Measurements from ENCODE around the gene GALNT13.

The GALNT13 gene

DNA sequence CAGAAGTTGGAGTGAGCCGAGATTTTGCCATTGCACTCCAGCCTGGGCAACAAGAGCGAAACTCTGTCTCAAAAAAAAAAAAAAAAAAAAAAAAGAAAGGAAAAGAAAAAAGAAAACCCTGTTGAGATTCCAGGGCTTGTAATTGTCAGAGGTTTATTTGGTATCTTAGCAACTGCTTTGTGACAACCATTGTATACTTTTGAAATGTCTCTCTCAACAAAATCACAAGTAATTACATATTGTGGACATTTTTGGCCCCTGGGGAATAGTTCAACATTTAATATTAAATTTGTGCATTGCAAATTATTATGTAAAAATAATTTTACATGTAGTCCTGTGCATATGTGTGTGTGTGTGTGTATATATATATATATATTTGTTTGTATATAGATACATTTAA lies 270.8 kb downstream of the GALNT13 start:
- H3K27ac ChIP-seq (ENCODE audit: low read depth, low read length) = no peak overlapping the region
- no peaks in the 10 kb centered on the region for H3K9me3 ChIP-seq (ENCODE audit: control insufficient read depth in 5 of 5, low read length in 5 of 5)
- H3K4me1 ChIP-seq (ENCODE audit: control insufficient read depth in 5 of 5, insufficient read depth in 5 of 5, low read length in 5 of 5) = no peaks in the 10 kb centered on the region
- no peaks in the 10 kb centered on the region for H3K27me3 ChIP-seq (ENCODE audit: control insufficient read depth in 5 of 5, insufficient read depth in 4 of 5, low read length in 5 of 5)
- no peak overlapping the region for H3K4me3 ChIP-seq (ENCODE audit: low read depth in 1 of 5, low read length in 5 of 5)
- no peaks in the 10 kb centered on the region for H3K36me3 ChIP-seq (ENCODE audit: control insufficient read depth in 5 of 5, insufficient read depth in 5 of 5, low read length in 5 of 5)
- H3K9ac ChIP-seq (ENCODE audit: low read length in 5 of 5) = no peak overlapping the region

- Histone ChIP-seq H3K4me3 (ENCODE audit: low read depth in 1 of 5, low read length in 5 of 5) (no peak overlapping the region), H3K36me3 (ENCODE audit: control insufficient read depth in 5 of 5, insufficient read depth in 5 of 5, low read length in 5 of 5) (no peaks in the 10 kb centered on the region), H3K4me1 (ENCODE audit: control insufficient read depth in 5 of 5, insufficient read depth in 5 of 5, low read length in 5 of 5) (no peaks in the 10 kb centered on the region), H3K27me3 (ENCODE audit: control insufficient read depth in 5 of 5, insufficient read depth in 4 of 5, low read length in 5 of 5) (no peaks in the 10 kb centered on the region), H3K27ac (ENCODE audit: low read depth, low read length) (no peak overlapping the region), H3K9me3 (ENCODE audit: control insufficient read depth in 5 of 5, low read length in 5 of 5) (no peaks in the 10 kb centered on the region), H3K9ac (ENCODE audit: low read length in 5 of 5) (no peak overlapping the region)
Observed at GRCh38 chr2:154143105-154143504, 271.4 kb downstream of the GALNT13 start.

- Histone ChIP-seq H3K27ac (ENCODE audit: low read depth, low read length) (no peak overlapping the region), H3K36me3 (ENCODE audit: control insufficient read depth in 5 of 5, insufficient read depth in 5 of 5, low read length in 5 of 5) (no peaks in the 10 kb centered on the region), H3K4me1 (ENCODE audit: control insufficient read depth in 5 of 5, insufficient read depth in 5 of 5, low read length in 5 of 5) (no peaks in the 10 kb centered on the region), H3K9me3 (ENCODE audit: control insufficient read depth in 5 of 5, low read length in 5 of 5) (no peaks in the 10 kb centered on the region), H3K4me3 (ENCODE audit: low read depth in 1 of 5, low read length in 5 of 5) (no peak overlapping the region), H3K27me3 (ENCODE audit: control insufficient read depth in 5 of 5, insufficient read depth in 4 of 5, low read length in 5 of 5) (no peaks in the 10 kb centered on the region), H3K9ac (ENCODE audit: low read length in 5 of 5) (no peak overlapping the region)
Observed at GRCh38 chr2:154158101-154158500, 286.4 kb downstream of the GALNT13 start.

GRCh38 chr2:154161286-154161685 lies 289.6 kb downstream of the GALNT13 start:
- H3K36me3 ChIP-seq (ENCODE audit: control insufficient read depth in 5 of 5, insufficient read depth in 5 of 5, low read length in 5 of 5) = no peaks in the 10 kb centered on the region
- no peaks in the 10 kb centered on the region for H3K9me3 ChIP-seq (ENCODE audit: control insufficient read depth in 5 of 5, low read length in 5 of 5)
- H3K4me1 ChIP-seq (ENCODE audit: control insufficient read depth in 5 of 5, insufficient read depth in 5 of 5, low read length in 5 of 5) = no peaks in the 10 kb centered on the region
- H3K27me3 ChIP-seq (ENCODE audit: control insufficient read depth in 5 of 5, insufficient read depth in 4 of 5, low read length in 5 of 5) = no peaks in the 10 kb centered on the region
- no peak overlapping the region for H3K4me3 ChIP-seq (ENCODE audit: low read depth in 1 of 5, low read length in 5 of 5)
- no peak overlapping the region for H3K27ac ChIP-seq (ENCODE audit: low read depth, low read length)
- no peak overlapping the region for H3K9ac ChIP-seq (ENCODE audit: low read length in 5 of 5)

DNA sequence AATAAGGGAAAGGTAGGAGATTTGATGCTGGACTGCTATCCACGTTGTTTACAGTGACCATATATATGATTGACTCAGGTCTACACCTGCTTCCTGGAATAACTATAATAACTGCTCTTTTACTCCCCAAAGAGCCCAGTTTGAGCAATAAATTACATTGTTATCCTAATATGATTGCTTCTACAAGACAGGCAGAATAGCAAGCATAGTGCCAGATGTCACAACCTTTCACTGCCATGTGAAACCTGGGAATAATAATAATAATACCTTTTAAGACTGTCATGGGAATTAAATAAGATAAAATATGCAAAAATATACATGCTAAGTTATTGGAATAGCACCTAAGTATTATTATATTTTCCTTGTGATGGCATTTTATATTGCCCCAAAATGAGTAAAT lies 298.7 kb downstream of the GALNT13 start:
- H3K4me3 ChIP-seq (ENCODE audit: low read depth in 1 of 5, low read length in 5 of 5) = no peak overlapping the region
- no peaks in the 10 kb centered on the region for H3K27me3 ChIP-seq (ENCODE audit: control insufficient read depth in 5 of 5, insufficient read depth in 4 of 5, low read length in 5 of 5)
- no peak overlapping the region for H3K27ac ChIP-seq (ENCODE audit: low read depth, low read length)
- peaks cover 0 to 3% (median 0%) of the 10 kb centered on the region in 5 donors for H3K9me3 ChIP-seq (ENCODE audit: control insufficient read depth in 5 of 5, low read length in 5 of 5)
- no peaks in the 10 kb centered on the region for H3K36me3 ChIP-seq (ENCODE audit: control insufficient read depth in 5 of 5, insufficient read depth in 5 of 5, low read length in 5 of 5)
- H3K9ac ChIP-seq (ENCODE audit: low read length in 5 of 5) = no peak overlapping the region
- H3K4me1 ChIP-seq (ENCODE audit: control insufficient read depth in 5 of 5, insufficient read depth in 5 of 5, low read length in 5 of 5) = no peaks in the 10 kb centered on the region

- Histone ChIP-seq H3K9me3 (ENCODE audit: control insufficient read depth in 5 of 5, low read length in 5 of 5) (no peaks in the 10 kb centered on the region), H3K27ac (ENCODE audit: low read depth, low read length) (no peak overlapping the region), H3K36me3 (ENCODE audit: control insufficient read depth in 5 of 5, insufficient read depth in 5 of 5, low read length in 5 of 5) (no peaks in the 10 kb centered on the region), H3K9ac (ENCODE audit: low read length in 5 of 5) (no peak overlapping the region), H3K27me3 (ENCODE audit: control insufficient read depth in 5 of 5, insufficient read depth in 4 of 5, low read length in 5 of 5) (no peaks in the 10 kb centered on the region), H3K4me1 (ENCODE audit: control insufficient read depth in 5 of 5, insufficient read depth in 5 of 5, low read length in 5 of 5) (no peaks in the 10 kb centered on the region), H3K4me3 (ENCODE audit: low read depth in 1 of 5, low read length in 5 of 5) (no peak overlapping the region)
Observed at GRCh38 chr2:154173164-154173563, 301.4 kb downstream of the GALNT13 start.

- H3K9me3 ChIP-seq (ENCODE audit: control insufficient read depth in 5 of 5, low read length in 5 of 5) = no peaks in the 10 kb centered on the region
- no peak overlapping the region for H3K9ac ChIP-seq (ENCODE audit: low read length in 5 of 5)
- H3K36me3 ChIP-seq (ENCODE audit: control insufficient read depth in 5 of 5, insufficient read depth in 5 of 5, low read length in 5 of 5) = no peaks in the 10 kb centered on the region
- no peaks in the 10 kb centered on the region for H3K27me3 ChIP-seq (ENCODE audit: control insufficient read depth in 5 of 5, insufficient read depth in 4 of 5, low read length in 5 of 5)
- no peaks in the 10 kb centered on the region for H3K4me1 ChIP-seq (ENCODE audit: control insufficient read depth in 5 of 5, insufficient read depth in 5 of 5, low read length in 5 of 5)
- H3K27ac ChIP-seq (ENCODE audit: low read depth, low read length) = no peak overlapping the region
- no peak overlapping the region for H3K4me3 ChIP-seq (ENCODE audit: low read depth in 1 of 5, low read length in 5 of 5)
Observed at GRCh38 chr2:154173919-154174318, 302.2 kb downstream of the GALNT13 start.

- Histone ChIP-seq H3K27ac (ENCODE audit: low read depth, low read length) (no peak overlapping the region), H3K4me3 (ENCODE audit: low read depth in 1 of 5, low read length in 5 of 5) (no peak overlapping the region), H3K9ac (ENCODE audit: low read length in 5 of 5) (no peak overlapping the region), H3K4me1 (ENCODE audit: control insufficient read depth in 5 of 5, insufficient read depth in 5 of 5, low read length in 5 of 5) (peaks cover 0 to 3% (median 0%) of the 10 kb centered on the region in 5 donors), H3K36me3 (ENCODE audit: control insufficient read depth in 5 of 5, insufficient read depth in 5 of 5, low read length in 5 of 5) (no peaks in the 10 kb centered on the region), H3K9me3 (ENCODE audit: control insufficient read depth in 5 of 5, low read length in 5 of 5) (peaks cover 0 to 11% (median 0%) of the 10 kb centered on the region in 5 donors), H3K27me3 (ENCODE audit: control insufficient read depth in 5 of 5, insufficient read depth in 4 of 5, low read length in 5 of 5) (no peaks in the 10 kb centered on the region)
Observed at GRCh38 chr2:154182008-154182407, 310.3 kb downstream of the GALNT13 start.

- Histone ChIP-seq H3K4me1 (ENCODE audit: control insufficient read depth in 5 of 5, insufficient read depth in 5 of 5, low read length in 5 of 5) (no peaks in the 10 kb centered on the region), H3K9ac (ENCODE audit: low read length in 5 of 5) (no peak overlapping the region), H3K9me3 (ENCODE audit: control insufficient read depth in 5 of 5, low read length in 5 of 5) (peaks cover 0 to 11% (median 0%) of the 10 kb centered on the region in 5 donors), H3K27me3 (ENCODE audit: control insufficient read depth in 5 of 5, insufficient read depth in 4 of 5, low read length in 5 of 5) (no peaks in the 10 kb centered on the region), H3K36me3 (ENCODE audit: control insufficient read depth in 5 of 5, insufficient read depth in 5 of 5, low read length in 5 of 5) (no peaks in the 10 kb centered on the region), H3K27ac (ENCODE audit: low read depth, low read length) (no peak overlapping the region), H3K4me3 (ENCODE audit: low read depth in 1 of 5, low read length in 5 of 5) (no peak overlapping the region)
Observed at GRCh38 chr2:154187948-154188347, 316.2 kb downstream of the GALNT13 start.

- H3K4me3 ChIP-seq (ENCODE audit: low read depth in 1 of 5, low read length in 5 of 5) = no peak overlapping the region
- peaks cover 0 to 8% (median 0%) of the 10 kb centered on the region in 5 donors for H3K9me3 ChIP-seq (ENCODE audit: control insufficient read depth in 5 of 5, low read length in 5 of 5)
- no peaks in the 10 kb centered on the region for H3K4me1 ChIP-seq (ENCODE audit: control insufficient read depth in 5 of 5, insufficient read depth in 5 of 5, low read length in 5 of 5)
- H3K9ac ChIP-seq (ENCODE audit: low read length in 5 of 5) = no peak overlapping the region
- H3K27me3 ChIP-seq (ENCODE audit: control insufficient read depth in 5 of 5, insufficient read depth in 4 of 5, low read length in 5 of 5) = no peaks in the 10 kb centered on the region
- no peaks in the 10 kb centered on the region for H3K36me3 ChIP-seq (ENCODE audit: control insufficient read depth in 5 of 5, insufficient read depth in 5 of 5, low read length in 5 of 5)
- no peak overlapping the region for H3K27ac ChIP-seq (ENCODE audit: low read depth, low read length)
Observed at GRCh38 chr2:154189953-154190352, 318.2 kb downstream of the GALNT13 start.

DNA sequence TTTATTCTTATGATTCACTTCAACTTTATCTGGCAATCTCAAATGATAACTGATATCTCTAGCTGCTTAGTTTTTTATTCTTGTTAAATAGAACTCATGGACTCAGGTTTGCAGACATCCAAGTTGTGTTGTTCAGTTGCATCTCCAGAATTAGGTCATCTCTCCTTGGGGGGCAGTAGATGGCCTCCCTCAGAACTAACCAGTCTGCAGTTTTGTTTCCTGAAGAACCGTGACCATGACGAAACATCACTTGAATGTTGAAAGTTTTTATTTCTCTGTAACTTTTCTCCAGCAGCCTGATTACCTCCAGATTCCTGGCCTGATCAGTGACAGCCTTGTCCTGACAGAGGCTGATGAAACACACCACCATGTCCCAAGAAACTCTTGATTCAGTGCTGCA lies 321.5 kb downstream of the GALNT13 start:
- no peak overlapping the region for H3K4me3 ChIP-seq (ENCODE audit: low read depth in 1 of 5, low read length in 5 of 5)
- H3K9me3 ChIP-seq (ENCODE audit: control insufficient read depth in 5 of 5, low read length in 5 of 5) = no peaks in the 10 kb centered on the region
- no peak overlapping the region for H3K27ac ChIP-seq (ENCODE audit: low read depth, low read length)
- no peaks in the 10 kb centered on the region for H3K4me1 ChIP-seq (ENCODE audit: control insufficient read depth in 5 of 5, insufficient read depth in 5 of 5, low read length in 5 of 5)
- H3K27me3 ChIP-seq (ENCODE audit: control insufficient read depth in 5 of 5, insufficient read depth in 4 of 5, low read length in 5 of 5) = no peaks in the 10 kb centered on the region
- H3K36me3 ChIP-seq (ENCODE audit: control insufficient read depth in 5 of 5, insufficient read depth in 5 of 5, low read length in 5 of 5) = no peaks in the 10 kb centered on the region
- no peak overlapping the region for H3K9ac ChIP-seq (ENCODE audit: low read length in 5 of 5)
